GM23248 (cell line): ENCODE measurements around the gene FRMD5.

Experiments
- EZH2 ChIP-seq: fragments of 200-600 bp; sonication (generic); IDR thresholded peaks from 2 replicates; pipeline ENCODE4 v1.6.1; 2018; ENCODE audit warnings: antibody characterized with exemption, mild to moderate bottlenecking; ENCODE audit not compliant: insufficient read depth, poor library complexity, severe bottlenecking
- EZH2phosphoT487 ChIP-seq: fragments of 200-600 bp; sonication (generic); IDR thresholded peaks from 2 replicates; pipeline ENCODE4 v1.6.1; 2018; ENCODE audit warnings: antibody characterized with exemption, moderate library complexity, mild to moderate bottlenecking, low read depth; ENCODE audit not compliant: insufficient read depth

DNA sequence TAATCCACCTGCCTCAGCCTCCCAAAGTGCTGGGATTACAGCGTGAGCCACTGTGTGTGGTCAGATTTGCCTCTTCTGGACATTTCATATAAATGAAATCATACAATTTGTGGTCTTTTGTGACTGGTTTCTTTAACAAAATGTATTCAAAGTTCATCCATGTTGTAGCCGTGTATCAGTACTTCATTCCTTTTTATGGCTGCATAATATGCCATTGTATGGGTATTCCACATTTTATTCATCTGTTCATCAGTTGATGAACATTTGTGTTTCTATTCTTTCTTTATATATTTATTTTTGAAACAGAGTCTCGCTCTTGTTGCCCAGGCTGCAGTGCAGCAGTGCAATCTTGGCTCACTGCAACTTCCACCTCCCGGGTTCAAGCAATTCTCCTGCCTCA, 342.5 kb downstream of the FRMD5 start:
- TF ChIP-seq EZH2 (no peak), EZH2phosphoT487 (no peak)
